Measurements from ENCODE around the gene GCNT2.

GRCh38 chr6:10598084-10598960, 77.2 kb downstream of the GCNT2 start:
- TF ChIP-seq CTCF (IDR thresholded peaks at IDR 0.05) (no peak), POLR2A (IDR thresholded peaks at IDR 0.05) (no peak)
